Measurements from ENCODE around the gene PLN. TPM values are rescaled to one million over a fixed set of nuclear protein-coding genes. Genes with fewer than 3 reads are reported as not detected.

The PLN gene
- total and polyA plus RNA-seq, 9 of the 15 experiments (the other 6 are each of a cell fraction or from before 2014, with no cell fraction given) = 0.03 to 0.30 (median 0.03) TPM; not detected in 6

DNA sequence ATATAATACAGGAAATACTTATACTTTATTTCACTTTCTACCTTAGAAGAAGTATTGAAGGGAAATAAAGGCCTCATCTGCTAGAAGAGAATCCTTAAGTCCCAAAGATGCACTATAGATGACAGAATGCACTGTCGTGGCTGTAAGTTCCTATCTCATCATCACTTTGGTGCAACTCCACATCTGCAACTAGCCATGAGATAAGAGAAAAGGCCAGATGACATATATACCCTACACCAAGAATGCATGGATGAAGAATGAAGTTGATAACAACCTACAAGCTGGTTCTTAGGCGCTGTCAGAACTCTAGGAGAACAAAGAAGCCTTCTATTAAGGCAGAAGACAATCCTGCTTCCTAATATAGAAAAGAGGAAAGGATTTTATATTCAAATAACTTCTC lies 11.6 kb upstream of the PLN start (continued):
- TF ChIP-seq, protein P1, sequence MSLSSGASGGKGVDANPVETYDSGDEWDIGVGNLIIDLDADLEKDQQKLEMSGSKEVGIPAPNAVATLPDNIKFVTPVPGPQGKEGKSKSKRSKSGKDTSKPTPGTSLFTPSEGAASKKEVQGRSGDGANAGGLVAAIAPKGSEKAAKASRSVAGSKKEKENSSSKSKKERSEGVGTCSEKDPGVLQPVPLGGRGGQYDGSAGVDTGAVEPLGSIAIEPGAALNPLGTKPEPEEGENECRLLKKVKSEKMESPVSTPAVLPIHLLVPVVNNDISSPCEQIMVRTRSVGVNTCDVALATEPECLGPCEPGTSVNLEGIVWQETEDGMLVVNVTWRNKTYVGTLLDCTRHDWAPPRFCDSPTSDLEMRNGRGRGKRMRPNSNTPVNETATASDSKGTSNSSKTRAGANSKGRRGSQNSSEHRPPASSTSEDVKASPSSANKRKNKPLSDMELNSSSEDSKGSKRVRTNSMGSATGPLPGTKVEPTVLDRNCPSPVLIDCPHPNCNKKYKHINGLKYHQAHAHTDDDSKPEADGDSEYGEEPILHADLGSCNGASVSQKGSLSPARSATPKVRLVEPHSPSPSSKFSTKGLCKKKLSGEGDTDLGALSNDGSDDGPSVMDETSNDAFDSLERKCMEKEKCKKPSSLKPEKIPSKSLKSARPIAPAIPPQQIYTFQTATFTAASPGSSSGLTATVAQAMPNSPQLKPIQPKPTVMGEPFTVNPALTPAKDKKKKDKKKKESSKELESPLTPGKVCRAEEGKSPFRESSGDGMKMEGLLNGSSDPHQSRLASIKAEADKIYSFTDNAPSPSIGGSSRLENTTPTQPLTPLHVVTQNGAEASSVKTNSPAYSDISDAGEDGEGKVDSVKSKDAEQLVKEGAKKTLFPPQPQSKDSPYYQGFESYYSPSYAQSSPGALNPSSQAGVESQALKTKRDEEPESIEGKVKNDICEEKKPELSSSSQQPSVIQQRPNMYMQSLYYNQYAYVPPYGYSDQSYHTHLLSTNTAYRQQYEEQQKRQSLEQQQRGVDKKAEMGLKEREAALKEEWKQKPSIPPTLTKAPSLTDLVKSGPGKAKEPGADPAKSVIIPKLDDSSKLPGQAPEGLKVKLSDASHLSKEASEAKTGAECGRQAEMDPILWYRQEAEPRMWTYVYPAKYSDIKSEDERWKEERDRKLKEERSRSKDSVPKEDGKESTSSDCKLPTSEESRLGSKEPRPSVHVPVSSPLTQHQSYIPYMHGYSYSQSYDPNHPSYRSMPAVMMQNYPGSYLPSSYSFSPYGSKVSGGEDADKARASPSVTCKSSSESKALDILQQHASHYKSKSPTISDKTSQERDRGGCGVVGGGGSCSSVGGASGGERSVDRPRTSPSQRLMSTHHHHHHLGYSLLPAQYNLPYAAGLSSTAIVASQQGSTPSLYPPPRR (CRISPR knock-in tag; IDR thresholded peaks at IDR 0.05; ENCODE audit: borderline replicate concordance) = no peak
- TF ChIP-seq, protein P2, sequence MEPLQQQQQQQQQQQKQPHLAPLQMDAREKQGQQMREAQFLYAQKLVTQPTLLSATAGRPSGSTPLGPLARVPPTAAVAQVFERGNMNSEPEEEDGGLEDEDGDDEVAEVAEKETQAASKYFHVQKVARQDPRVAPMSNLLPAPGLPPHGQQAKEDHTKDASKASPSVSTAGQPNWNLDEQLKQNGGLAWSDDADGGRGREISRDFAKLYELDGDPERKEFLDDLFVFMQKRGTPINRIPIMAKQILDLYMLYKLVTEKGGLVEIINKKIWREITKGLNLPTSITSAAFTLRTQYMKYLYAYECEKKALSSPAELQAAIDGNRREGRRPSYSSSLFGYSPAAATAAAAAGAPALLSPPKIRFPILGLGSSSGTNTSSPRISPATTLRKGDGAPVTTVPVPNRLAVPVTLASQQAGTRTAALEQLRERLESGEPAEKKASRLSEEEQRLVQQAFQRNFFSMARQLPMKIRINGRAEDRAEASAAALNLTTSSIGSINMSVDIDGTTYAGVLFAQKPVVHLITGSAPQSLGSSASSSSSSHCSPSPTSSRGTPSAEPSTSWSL (CRISPR knock-in tag; IDR thresholded peaks at IDR 0.05; ENCODE audit: borderline replicate concordance) = no peak
- TF ChIP-seq, protein P3, sequence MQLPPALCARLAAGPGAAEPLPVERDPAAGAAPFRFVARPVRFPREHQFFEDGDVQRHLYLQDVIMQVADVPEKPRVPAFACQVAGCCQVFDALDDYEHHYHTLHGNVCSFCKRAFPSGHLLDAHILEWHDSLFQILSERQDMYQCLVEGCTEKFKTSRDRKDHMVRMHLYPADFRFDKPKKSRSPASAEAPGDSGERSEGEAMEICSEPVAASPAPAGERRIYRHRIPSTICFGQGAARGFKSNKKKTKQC (CRISPR knock-in tag; IDR thresholded peaks at IDR 0.05) = no peak
- TF ChIP-seq EP300 (IDR thresholded peaks at IDR 0.05; ENCODE audit: low read length) (peak; percentile 27; the same call in 1 of the 2 replicates), ZNF224 (CRISPR knock-in tag; IDR thresholded peaks at IDR 0.05) (no peak), HEY1 (CRISPR knock-in tag; IDR thresholded peaks at IDR 0.05; ENCODE audit: borderline replicate concordance) (no peak), MBD2 (IDR thresholded peaks at IDR 0.05; ENCODE audit: borderline replicate concordance, low read depth) (no peak), RCOR1 (IDR thresholded peaks at IDR 0.05; ENCODE audit: borderline replicate concordance in 1 of 2, low read depth in 2 of 2, low read length in 2 of 2) (peak in 1 of 2 experiments; percentile 19; a peak in 1 of 4 replicates), HSF4 (CRISPR knock-in tag; IDR thresholded peaks at IDR 0.05; ENCODE audit: borderline replicate concordance) (no peak), MAFF (IDR thresholded peaks at IDR 0.05; ENCODE audit: low read length) (no peak)
- TF ChIP-seq, protein P4, sequence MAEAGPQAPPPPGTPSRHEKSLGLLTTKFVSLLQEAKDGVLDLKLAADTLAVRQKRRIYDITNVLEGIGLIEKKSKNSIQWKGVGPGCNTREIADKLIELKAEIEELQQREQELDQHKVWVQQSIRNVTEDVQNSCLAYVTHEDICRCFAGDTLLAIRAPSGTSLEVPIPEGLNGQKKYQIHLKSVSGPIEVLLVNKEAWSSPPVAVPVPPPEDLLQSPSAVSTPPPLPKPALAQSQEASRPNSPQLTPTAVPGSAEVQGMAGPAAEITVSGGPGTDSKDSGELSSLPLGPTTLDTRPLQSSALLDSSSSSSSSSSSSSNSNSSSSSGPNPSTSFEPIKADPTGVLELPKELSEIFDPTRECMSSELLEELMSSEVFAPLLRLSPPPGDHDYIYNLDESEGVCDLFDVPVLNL (CRISPR knock-in tag; IDR thresholded peaks at IDR 0.05; ENCODE audit: low read depth) = no peak
- TF ChIP-seq, protein P5, sequence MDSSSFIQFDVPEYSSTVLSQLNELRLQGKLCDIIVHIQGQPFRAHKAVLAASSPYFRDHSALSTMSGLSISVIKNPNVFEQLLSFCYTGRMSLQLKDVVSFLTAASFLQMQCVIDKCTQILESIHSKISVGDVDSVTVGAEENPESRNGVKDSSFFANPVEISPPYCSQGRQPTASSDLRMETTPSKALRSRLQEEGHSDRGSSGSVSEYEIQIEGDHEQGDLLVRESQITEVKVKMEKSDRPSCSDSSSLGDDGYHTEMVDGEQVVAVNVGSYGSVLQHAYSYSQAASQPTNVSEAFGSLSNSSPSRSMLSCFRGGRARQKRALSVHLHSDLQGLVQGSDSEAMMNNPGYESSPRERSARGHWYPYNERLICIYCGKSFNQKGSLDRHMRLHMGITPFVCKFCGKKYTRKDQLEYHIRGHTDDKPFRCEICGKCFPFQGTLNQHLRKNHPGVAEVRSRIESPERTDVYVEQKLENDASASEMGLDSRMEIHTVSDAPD (CRISPR knock-in tag; IDR thresholded peaks at IDR 0.05) = no peak
- TF ChIP-seq, protein P6, sequence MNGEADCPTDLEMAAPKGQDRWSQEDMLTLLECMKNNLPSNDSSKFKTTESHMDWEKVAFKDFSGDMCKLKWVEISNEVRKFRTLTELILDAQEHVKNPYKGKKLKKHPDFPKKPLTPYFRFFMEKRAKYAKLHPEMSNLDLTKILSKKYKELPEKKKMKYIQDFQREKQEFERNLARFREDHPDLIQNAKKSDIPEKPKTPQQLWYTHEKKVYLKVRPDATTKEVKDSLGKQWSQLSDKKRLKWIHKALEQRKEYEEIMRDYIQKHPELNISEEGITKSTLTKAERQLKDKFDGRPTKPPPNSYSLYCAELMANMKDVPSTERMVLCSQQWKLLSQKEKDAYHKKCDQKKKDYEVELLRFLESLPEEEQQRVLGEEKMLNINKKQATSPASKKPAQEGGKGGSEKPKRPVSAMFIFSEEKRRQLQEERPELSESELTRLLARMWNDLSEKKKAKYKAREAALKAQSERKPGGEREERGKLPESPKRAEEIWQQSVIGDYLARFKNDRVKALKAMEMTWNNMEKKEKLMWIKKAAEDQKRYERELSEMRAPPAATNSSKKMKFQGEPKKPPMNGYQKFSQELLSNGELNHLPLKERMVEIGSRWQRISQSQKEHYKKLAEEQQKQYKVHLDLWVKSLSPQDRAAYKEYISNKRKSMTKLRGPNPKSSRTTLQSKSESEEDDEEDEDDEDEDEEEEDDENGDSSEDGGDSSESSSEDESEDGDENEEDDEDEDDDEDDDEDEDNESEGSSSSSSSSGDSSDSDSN (IDR thresholded peaks at IDR 0.05; ENCODE audit: borderline replicate concordance in 1 of 2, low read depth in 2 of 2, low read length in 2 of 2) = no peak
- TF ChIP-seq, protein P7, sequence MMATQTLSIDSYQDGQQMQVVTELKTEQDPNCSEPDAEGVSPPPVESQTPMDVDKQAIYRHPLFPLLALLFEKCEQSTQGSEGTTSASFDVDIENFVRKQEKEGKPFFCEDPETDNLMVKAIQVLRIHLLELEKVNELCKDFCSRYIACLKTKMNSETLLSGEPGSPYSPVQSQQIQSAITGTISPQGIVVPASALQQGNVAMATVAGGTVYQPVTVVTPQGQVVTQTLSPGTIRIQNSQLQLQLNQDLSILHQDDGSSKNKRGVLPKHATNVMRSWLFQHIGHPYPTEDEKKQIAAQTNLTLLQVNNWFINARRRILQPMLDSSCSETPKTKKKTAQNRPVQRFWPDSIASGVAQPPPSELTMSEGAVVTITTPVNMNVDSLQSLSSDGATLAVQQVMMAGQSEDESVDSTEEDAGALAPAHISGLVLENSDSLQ (IDR thresholded peaks at IDR 0.05) = no peak
